Nucleus accumbens (tissue), 56 donors: ENCODE data around the gene FAM20C.
"Not testable (repeated sequence)": the region's sequence is repeated elsewhere in the genome, so short reads cannot be mapped to it uniquely, and the experiment has no call there.

Source experiments
- DNase-seq, 56 donors: peaks; one replicate each; lab custom pipeline; 2025; lab: John Stamatoyannopoulos, UW

The FAM20C gene

GRCh38 chr7:262631-263311 is 70.4 kb downstream of the FAM20C start:
- not testable (repeated sequence) for DNase-seq

DNA sequence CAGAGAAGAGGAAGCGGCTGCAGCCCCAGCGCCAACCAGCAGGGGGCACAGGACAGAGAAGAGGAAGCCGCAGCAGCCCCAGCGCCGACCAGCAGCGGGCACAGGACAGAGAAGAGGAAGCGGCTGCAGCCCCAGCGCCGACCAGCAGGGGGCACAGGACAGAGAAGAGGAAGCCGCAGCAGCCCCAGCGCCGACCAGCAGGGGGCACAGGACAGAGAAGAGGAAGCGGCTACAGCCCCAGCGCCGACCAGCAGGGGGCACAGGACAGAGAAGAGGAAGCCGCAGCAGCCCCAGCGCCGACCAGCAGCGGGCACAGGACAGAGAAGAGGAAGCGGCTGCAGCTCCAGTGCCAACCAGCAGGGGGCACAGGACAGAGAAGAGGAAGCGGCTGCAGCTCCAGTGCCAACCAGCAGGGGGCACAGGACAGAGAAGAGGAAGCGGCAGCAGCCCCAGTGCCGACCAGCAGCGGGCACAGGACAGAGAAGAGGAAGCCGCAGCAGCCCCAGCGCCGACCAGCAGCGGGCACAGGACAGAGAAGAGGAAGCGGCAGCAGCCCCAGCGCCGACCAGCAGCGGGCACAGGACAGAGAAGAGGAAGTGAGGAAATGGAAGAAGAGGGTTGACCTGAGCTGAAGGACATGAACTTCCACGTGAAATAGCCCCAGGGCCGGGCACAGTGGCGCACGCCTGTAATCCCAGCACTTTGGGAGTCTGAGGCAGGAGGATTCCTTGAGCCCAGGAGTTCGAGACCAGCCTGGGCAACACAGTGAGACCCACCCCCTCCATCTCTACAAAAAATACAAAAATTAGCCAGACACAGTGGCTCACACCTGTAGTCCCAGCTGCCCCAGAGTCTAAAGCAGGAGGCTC is 71.3 kb downstream of the FAM20C start:
- DNase-seq: peak in 1 of 56 donors; percentile 70

DNA sequence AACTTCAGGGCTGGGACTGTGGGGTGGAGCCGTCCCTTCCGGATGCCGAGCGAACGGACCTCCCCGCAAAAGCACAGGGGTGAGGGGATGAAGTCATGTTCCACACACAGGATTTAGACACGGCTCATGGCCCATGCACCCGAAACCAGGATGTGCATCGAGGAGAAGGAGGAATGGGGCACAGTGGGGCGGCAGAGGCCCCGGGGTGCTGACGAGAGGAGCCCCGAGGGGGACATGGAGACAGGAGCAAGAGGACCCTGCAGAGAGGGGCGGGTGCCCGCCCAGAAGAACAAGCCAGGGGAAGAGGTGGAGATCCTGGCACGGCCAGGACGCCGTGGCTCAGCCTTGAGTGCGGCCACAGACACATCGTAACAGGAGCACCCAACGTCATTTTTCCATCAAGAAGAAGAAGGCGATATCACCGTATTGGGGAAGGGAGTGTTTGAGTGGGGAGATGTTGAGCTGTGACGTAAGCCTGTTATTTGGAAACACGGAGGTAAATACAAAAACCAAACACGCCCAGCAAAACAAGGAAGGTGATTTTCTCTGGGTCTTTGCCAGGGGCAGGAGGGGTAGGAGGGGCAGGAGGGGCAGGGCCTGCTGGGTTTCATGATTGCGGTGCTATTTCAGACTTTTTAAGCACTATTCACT is 72.3 kb downstream of the FAM20C start:
- no peak for DNase-seq

GRCh38 chr7:265192-265997 is 73.0 kb downstream of the FAM20C start:
- peak in 4 of 56 donors; percentile 7 to 39 (median 18) for DNase-seq

DNA sequence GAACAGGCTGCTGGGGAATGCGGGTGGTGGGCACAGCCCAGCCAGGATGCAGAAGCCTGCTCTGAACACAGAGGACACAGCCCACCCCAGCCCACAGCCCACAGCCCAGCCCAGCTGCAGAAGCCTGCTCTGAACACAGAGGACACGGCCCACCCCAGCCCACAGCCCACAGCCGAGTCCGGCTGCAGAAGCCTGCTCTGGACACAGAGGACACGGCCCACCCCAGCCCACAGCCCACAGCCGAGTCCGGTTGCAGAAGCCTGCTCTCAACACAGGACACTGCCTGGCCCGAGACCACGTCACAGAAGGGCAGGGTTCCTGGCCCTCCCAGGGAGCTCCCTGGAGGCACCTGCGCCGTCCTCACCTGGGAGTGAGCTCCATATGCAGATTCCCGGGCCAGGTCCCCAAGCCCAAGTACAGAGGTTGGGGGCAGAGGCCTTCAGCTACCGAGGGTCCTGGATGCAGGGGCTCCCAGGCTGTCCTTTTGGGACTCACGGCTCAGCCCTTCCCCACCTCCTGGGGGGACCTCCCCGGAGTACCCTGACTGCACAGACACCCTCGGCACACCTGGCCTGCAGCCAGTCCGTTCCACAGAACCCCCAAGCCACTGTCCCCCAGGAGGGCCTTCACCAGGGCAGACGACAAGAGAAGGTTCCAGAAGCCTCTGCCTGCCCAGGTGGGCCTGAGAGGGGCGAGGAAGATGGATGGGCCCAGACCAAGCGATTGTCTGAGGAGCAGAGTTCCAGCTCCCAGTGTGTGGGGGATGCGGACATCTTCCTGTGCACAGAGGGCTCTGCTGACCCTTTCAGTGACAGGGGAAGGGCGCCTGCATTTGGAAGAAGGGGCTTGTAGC is 73.9 kb downstream of the FAM20C start:
- DNase-seq: no peak

DNA sequence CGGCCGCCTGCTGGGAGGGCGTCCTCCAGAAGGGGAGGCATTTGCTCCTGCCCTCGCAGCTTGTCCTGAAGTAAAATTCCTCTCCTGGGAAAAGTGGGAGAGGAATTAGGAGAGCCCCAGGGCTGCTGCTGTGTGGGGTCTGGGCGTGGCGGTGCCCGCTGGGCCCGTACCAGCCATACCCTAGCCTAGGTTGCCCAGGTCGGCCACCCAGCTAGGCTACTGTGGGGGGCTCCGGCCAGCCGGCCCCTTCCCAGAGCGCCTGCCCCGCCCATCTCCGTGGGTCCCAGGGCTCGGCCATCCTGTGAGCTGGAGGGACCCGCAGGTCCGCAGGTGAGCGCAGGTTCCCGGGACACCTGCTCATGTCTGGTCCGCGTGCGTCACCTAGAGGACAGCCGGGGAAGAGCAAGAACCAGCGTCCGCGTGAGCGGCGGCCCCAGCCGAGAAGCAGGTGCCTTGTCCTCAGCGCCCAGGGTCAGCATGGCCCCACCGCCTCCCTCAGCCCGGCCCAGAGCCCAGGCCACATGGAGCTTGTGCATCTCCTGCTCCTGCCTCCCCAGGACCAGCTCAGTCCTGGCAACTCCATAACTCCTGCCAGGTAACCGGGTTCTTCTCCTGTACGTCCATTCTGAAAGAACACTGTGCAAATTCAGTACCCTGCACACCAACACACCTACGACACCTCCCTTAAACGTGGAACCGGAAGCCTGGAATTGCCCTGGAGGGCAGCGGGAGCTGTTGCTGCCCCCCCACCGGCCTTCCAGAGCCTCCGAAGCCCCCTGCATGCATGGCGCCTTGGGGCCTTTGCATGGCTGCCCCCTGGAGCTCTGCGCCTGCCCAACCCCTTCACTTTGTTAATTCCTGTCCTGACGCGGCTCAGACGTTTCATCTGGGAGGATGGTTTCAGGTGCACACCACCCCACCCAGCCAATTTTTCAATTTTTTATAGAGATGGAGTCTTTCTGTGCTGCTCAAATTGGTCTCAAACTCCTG is 74.8 kb downstream of the FAM20C start:
- DNase-seq: no peak

DNA sequence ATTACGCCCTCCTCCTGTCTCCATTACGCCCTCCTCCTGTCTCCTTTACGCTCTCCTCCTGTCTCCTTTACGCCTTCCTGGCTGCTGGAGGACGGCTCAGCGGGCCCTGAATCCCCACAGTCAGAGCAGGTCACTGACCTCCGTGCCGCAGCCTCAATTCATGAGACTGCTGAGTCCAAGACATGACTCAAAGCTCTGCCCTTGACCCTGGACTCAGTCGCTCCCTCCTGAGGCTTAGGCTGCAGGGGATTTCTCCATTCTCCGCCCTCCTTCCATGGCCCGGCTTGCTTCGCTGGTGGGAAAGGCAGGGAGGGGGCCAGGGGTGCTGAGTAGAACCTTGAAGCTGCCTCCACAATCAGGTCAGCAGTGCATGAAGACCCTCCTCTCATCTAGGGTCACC is 76.6 kb downstream of the FAM20C start:
- DNase-seq: no peak

- DNase-seq: no peak
Observed at GRCh38 chr7:269721-270120, 77.3 kb downstream of the FAM20C start.

DNA sequence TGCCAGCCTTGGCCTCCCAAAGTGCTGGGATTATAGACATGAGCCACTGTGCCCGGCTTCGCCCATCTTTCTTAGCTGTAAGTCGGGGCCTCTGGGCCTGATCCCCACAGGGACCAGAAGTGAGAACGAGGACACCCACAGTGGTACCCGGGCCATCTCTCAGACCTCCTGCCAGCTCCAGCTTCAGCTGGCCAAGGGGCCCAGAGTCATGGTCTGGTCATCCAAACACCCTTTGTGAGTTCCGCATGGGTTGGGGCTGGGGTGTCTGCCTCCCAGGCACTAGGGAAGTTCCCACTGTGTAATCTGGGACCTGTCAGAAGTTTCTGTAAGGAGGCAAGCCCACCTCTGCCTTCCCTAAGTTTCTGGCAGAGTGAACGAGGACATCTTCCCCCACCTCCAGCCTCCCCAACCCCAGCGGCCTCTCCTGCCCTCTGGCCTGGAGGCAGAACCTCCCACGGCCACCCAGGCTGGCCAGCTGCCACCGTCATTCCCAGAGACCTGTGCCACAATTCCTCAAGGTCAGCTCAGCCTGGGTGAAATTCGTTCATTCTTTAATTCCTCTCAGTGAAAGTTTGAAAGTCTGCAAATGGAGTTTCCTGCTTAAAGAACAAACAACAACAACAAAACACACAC is 78.1 kb downstream of the FAM20C start:
- DNase-seq: no peak

DNA sequence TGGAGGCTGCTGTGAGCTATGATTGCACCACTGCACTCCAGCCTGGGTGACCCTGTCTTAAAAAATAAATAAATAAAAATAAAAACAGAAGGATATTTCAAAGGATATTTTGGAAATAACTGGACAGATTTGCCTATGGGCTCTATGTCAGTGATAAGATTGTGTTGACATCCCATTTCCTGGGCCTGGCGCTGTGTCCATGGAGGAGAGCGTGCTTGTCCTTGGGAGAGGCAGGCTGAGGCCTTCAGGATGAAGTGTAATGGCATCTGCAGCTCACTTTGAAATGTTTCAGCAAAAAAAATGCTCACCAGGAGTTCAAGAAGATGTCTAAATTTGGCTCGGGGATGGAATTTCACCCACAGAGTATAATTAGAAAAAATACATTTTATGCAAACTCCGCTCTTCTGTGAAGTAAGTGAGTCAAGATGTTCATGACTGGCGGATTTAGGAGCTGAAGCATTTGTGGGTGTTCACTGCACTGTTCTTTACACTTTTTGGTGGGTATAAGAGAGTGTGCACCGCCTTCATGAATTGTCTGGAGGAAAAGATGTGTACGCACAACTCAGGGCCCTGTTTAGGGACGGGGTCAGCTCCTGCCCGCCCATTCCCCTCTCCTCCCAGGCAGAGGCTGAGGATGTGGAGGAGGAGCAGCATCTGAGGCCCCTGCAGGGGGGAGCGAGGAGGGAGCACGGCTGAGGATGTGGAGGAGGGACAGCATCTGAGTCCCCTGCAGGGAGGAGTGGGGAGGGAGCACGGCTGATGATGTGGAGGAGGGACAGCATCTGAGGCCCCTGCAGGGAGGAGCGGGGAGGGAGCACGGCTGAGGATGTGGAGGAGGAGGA is 79.1 kb downstream of the FAM20C start:
- DNase-seq: peak in 13 of 56 donors; percentile 13 to 61 (median 40)

DNA sequence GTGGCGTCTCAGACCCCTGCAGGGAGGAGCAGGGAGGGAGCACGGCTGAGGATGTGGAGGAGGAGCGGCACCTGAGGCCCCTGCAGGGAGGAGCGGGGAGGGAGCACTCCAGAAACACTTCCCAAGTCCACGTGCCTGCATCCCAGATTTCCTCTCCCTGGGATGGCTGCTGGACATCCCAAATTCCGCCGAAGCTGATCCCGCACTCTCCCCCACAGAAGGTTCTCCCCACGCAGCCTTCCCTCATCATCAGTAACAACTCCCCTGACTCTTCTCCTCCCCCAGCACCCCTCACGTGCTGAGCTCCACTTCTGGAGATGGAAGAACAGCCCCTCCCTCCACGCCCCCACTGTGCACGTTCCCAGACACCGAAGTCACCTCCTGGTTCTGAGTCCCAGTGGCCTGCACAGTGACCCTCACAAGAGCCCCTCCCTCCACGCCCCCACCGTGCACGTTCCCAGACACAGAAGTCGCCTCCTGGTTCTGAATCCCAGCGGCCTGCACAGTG is 79.8 kb downstream of the FAM20C start:
- DNase-seq: no peak

DNA sequence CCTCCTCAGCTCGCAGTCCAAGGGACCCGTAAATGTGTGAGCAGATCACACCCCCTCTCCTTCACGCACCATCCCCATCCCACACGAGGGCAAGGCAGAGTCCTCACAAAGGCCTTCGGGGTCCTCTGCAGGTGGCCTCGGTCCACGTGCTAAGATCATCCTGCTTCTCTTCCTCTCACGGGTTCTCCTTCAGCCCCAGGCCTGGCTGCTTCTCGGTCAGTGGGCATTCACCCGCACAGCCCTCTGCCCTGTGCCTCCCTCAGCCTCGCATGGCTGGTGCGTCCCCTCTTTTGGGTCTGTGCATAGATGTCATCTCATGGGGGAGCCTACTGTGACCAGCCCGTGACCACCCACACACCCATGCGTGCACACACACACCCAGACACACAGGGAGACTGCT is 80.3 kb downstream of the FAM20C start:
- DNase-seq: no peak

DNA sequence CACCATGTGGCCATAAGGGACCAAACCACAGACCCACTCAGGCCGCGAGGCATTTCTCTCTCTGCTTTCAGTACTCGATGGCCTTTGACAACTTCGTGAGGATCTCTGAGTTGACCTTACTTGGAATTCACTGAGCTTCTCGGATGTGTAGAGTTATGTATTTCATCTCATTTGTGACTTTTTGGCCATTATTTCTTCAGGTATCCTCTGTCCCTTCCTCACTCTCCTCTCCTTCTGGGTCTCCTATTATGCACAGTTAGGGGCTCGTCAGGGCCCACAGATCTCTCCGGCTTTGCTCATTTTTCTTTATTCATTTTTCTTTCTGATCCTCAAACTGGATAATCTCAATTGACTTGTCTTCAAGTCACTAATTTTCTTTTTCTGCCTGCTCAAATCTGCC is 81.0 kb downstream of the FAM20C start:
- DNase-seq: no peak

GRCh38 chr7:274266-274665 is 81.9 kb downstream of the FAM20C start:
- DNase-seq: no peak

DNA sequence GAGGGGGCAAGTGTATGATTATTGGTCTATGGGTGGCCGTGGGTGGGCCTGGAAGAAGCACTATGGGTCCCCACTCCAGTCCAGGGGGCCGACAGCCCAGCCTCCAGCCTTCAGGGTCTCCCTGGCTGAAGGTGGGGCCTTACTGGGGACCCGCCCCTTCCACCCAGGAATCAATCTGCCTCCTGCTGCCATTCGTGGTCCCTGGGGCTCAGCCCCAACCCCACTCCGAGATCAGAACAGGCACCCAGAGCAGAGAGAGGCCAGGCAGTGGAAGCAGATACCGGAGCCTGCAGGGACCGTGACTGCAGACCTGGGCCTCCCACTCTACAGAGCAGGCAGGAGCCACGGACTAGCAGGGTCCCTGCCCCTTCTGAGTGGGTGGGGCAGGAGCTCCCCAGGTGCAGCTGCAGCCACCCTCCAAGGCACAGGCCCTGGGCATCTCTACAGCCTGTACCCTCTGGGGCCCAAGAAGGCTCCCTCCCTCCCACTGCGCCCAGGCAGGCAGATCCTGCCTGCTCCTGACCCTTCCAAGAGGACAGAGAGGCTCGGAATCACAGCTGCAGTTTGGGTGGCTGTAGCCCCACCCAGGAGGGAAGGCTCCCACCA is 84.0 kb downstream of the FAM20C start:
- no peak for DNase-seq

DNA sequence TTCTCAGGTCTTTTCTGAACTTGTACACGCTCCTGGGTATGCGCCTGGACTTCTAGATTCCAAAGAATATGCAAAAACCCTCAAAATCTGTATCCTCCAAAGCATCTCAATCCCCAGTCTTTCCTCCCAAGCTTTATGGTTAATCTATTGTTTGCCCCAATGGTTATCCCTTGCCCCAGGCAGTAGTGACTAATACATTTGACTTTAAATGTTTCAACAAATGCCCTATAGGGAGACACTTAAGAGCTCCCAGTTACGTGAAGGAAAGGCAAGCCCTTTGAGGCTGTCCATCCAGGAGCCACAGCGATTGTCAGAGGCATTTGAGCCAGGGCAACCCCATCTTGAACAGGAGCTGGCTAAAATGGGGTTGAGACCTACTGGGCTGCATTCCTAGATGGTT is 84.9 kb downstream of the FAM20C start:
- DNase-seq: no peak
